Hepatocyte (in vitro differentiated cells): ENCODE measurements around the gene CEP85L.

ENCODE experiments used
- EZH2phosphoT487 ChIP-seq: fragments of 200-600 bp; sonication (generic); IDR thresholded peaks from one replicate; pipeline ENCODE4 v1.6.1; 2018; ENCODE audit warnings: antibody characterized with exemption, mild to moderate bottlenecking, low read depth, moderate library complexity; ENCODE audit not compliant: unreplicated experiment, severe bottlenecking
- TF ChIP-seq, protein P1 (sequence below): fragments of 200-600 bp; sonication (generic); IDR thresholded peaks from 2 replicates; pipeline ENCODE4 v1.5.1; 2016; ENCODE audit warnings: antibody characterized with exemption, mild to moderate bottlenecking; ENCODE audit not compliant: poor library complexity

GRCh38 chr6:118678866-118679265 lies 27.5 kb upstream of the CEP85L start:
- TF ChIP-seq, protein P1, sequence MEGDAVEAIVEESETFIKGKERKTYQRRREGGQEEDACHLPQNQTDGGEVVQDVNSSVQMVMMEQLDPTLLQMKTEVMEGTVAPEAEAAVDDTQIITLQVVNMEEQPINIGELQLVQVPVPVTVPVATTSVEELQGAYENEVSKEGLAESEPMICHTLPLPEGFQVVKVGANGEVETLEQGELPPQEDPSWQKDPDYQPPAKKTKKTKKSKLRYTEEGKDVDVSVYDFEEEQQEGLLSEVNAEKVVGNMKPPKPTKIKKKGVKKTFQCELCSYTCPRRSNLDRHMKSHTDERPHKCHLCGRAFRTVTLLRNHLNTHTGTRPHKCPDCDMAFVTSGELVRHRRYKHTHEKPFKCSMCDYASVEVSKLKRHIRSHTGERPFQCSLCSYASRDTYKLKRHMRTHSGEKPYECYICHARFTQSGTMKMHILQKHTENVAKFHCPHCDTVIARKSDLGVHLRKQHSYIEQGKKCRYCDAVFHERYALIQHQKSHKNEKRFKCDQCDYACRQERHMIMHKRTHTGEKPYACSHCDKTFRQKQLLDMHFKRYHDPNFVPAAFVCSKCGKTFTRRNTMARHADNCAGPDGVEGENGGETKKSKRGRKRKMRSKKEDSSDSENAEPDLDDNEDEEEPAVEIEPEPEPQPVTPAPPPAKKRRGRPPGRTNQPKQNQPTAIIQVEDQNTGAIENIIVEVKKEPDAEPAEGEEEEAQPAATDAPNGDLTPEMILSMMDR = no peak
- TF ChIP-seq EZH2phosphoT487 = no peak
